Measurements from ENCODE around the gene HAX1. TPM values are rescaled to one million over a fixed set of nuclear protein-coding genes. Genes with fewer than 3 reads are reported as not detected.
"Not testable (repeated sequence)": the region's sequence is repeated elsewhere in the genome, so short reads cannot be mapped to it uniquely, and the experiment has no call there.

The HAX1 gene
- total RNA-seq, 4 donors from 2014 or later = 66.0 to 88.3 (median 78.4) TPM

GRCh38 chr1:154276797-154277196 lies 4.4 kb downstream of the HAX1 start:
- H3K36me3 ChIP-seq = peaks cover 13% of the 10 kb centered on the region
- no peak overlapping the region for H3K4me3 ChIP-seq
- H3K27me3 ChIP-seq = no peaks in the 10 kb centered on the region
- DNase-seq (ENCODE audit: low spot score in 2 of 2) = no peak
- no peak for TF ChIP-seq POLR2AphosphoS5 (IDR thresholded peaks at IDR 0.05)
- no peak for TF ChIP-seq EP300 (IDR thresholded peaks at IDR 0.05)
- TF ChIP-seq CTCF (IDR thresholded peaks at IDR 0.05) = no peak
- no peak for TF ChIP-seq POLR2A (IDR thresholded peaks at IDR 0.05)
- no peaks in the 10 kb centered on the region for H3K9me3 ChIP-seq
- 93% methylated on average over 7 of the region's 7 CpGs for WGBS
- peaks cover 15% of the 10 kb centered on the region for H3K4me1 ChIP-seq
- no peak overlapping the region for H3K27ac ChIP-seq

- not testable (repeated sequence) for DNase-seq (ENCODE audit: low spot score in 2 of 2); H3K4me3 ChIP-seq; H3K27ac ChIP-seq; H3K36me3 ChIP-seq; H3K27me3 ChIP-seq; H3K9me3 ChIP-seq; H3K4me1 ChIP-seq
- 96% methylated on average over 5 of the region's 30 CpGs for WGBS
Observed at GRCh38 chr1:154287591-154287990, 15.2 kb downstream of the HAX1 start.

GRCh38 chr1:154288661-154289060 lies 16.2 kb downstream of the HAX1 start:
- TF ChIP-seq POLR2A (IDR thresholded peaks at IDR 0.05) (no peak), CTCF (IDR thresholded peaks at IDR 0.05) (no peak)
- DNase-seq (ENCODE audit: low spot score in 2 of 2) = no peak
- Histone ChIP-seq H3K9me3 (no peaks in the 10 kb centered on the region), H3K27ac (no peak overlapping the region), H3K4me3 (no peak overlapping the region), H3K27me3 (no peaks in the 10 kb centered on the region), H3K4me1 (no peaks in the 10 kb centered on the region), H3K36me3 (no peaks in the 10 kb centered on the region)
- WGBS = 70% methylated on average over 3 of the region's 3 CpGs

- no peak for DNase-seq (ENCODE audit: low spot score in 2 of 2)
- WGBS = 94% methylated on average over 1 of the region's 1 CpG
- no peaks in the 10 kb centered on the region for H3K4me1 ChIP-seq
Observed at GRCh38 chr1:154290921-154291320, 18.5 kb downstream of the HAX1 start.

GRCh38 chr1:154295408-154296235 lies 23.2 kb downstream of the HAX1 start:
- DNase-seq (ENCODE audit: low spot score in 2 of 2) = no peak
- H3K9me3 ChIP-seq = peaks cover 12% of the 10 kb centered on the region
- WGBS = 87% methylated on average over 8 of the region's 8 CpGs

More at GRCh38 chr1:154290921-154291320, 18.5 kb downstream of the HAX1 start:
- H3K27me3 ChIP-seq = no peaks in the 10 kb centered on the region
- no peaks in the 10 kb centered on the region for H3K36me3 ChIP-seq
- H3K9me3 ChIP-seq = peaks cover 7% of the 10 kb centered on the region
- no peak overlapping the region for H3K27ac ChIP-seq
- TF ChIP-seq EP300 (IDR thresholded peaks at IDR 0.05) (no peak), POLR2A (IDR thresholded peaks at IDR 0.05) (no peak), POLR2AphosphoS5 (IDR thresholded peaks at IDR 0.05) (no peak), CTCF (IDR thresholded peaks at IDR 0.05) (no peak)
- H3K4me3 ChIP-seq = no peak overlapping the region

More at GRCh38 chr1:154295408-154296235, 23.2 kb downstream of the HAX1 start:
- Histone ChIP-seq H3K27me3 (no peaks in the 10 kb centered on the region), H3K4me1 (no peaks in the 10 kb centered on the region), H3K4me3 (no peak overlapping the region), H3K36me3 (no peaks in the 10 kb centered on the region), H3K27ac (no peak overlapping the region)
- TF ChIP-seq CTCF (IDR thresholded peaks at IDR 0.05) (no peak), EP300 (IDR thresholded peaks at IDR 0.05) (no peak), POLR2A (IDR thresholded peaks at IDR 0.05) (no peak), POLR2AphosphoS5 (IDR thresholded peaks at IDR 0.05) (no peak)

All from suprapubic skin (tissue), 4 donors.